CD4-positive, alpha-beta T cell treated with Interleukin-10 for 1 hour (primary cell): ENCODE measurements around the gene UPP1.

ENCODE experiments used
- DNase-seq: peaks from one replicate; pipeline ENCODE4 v3.0.0-alpha.2; 2020

The UPP1 gene

GRCh38 chr7:48085942-48086341 is 3.1 kb upstream of the UPP1 start:
- DNase-seq, result no peak

DNA sequence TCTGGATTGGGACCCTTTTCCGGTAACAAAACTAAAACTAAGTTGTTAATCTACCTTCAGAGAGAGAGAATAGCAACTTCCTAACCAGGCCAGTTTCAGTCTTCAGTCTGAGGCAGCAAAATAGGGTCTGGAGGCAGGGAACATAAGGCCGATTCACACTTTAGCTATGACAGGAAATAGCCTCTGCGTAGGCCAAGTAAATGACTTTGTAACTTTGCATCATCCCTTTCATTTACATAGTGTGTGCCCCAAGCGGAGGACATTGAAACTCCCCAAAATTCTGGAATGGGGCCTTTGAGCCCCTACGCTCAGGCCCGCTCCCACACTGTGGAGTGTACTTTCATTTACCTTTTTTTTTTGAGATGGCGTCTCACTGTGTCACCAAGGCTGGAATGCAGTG is 1.7 kb upstream of the UPP1 start:
- peak; percentile 44 for DNase-seq

DNA sequence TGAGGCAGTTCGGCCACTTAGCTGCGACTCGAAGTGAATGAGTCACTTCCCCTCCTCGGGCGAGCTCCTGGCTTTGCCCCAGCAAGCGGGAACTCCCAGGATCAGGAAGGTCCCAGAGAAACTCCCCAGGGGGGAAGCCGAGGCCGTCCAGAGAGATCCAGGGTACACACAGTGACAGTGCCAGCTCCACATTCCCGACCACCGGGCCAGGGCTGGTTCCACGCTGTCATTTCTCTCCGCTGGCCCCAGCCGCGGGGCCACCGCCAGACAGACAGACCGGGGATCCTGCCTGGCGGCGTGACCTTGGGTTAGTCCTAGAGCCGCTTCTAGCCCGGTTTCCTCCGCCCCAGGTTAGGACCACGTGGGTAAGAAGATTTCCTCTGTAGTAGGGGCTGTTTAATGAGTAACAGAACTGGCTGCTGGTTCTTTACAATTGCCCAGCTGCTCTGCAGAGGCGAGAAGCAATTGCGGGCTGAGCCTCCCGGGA is 463 bp upstream of the UPP1 start:
- DNase-seq, result no peak

DNA sequence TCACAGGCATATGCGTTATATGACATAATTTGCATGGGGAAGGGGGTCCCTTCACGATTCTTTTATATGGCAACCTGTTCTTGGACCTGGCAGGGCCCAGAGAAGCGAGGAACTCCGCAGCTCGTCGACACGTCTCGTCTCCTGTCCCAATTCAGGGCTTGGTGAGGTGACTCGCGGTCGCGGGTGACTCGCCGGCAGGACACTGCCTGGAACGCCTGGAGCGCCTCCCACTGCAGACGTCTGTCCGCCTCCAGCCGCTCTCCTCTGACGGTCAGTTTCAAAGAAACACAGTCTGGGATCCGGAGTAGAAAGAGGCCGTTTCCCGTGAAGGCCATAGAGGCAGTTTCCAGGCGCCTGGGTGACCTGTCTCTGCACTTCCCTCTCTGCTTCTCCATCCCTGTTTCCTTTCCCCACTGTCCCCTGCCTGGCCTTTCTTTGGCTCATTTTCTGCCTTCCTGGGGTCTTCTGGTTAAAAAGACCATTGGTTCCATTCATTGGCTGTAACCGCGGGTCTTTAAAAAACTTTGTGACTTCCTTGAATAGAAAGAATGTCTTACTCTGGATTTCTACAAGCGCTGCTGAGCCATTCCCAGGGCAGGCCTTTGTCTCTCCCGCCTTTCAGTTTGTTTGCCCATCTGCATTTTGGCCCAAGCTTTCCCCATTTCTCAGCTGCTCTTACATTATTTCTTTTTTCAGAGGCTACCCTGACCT is 1.2 kb downstream of the UPP1 start:
- no peak for DNase-seq

GRCh38 chr7:48091506-48092433 is 2.7 kb downstream of the UPP1 start:
- DNase-seq, result no peak

DNA sequence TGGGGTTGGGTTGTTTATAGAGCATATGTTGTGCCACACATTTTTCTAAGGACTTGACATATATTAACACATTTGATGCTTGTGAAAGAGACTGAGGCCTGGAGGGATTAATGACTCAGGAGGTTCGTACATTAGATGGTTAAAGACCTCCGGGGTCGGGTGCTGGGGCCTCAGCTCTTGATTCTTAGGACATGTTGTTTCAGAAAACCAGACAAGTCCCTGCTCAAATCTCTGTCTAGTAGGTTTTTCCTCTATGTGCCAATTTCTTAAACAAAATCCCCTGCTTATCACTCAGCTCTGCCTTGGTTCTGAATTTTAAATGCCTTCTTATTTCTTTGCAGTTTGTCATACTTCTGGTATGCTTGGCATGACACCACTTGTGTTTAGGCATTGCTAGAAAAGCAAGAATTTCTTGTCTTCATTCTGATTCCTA is 5.8 kb downstream of the UPP1 start:
- no peak for DNase-seq

- DNase-seq, result peak; percentile 28
Measured at GRCh38 chr7:48096273-48096672, 7.2 kb downstream of the UPP1 start.

- DNase-seq, result peak; percentile 30
Measured at GRCh38 chr7:48097521-48098231, 8.6 kb downstream of the UPP1 start.

- no peak for DNase-seq
Measured at GRCh38 chr7:48098846-48099245, 9.8 kb downstream of the UPP1 start.

DNA sequence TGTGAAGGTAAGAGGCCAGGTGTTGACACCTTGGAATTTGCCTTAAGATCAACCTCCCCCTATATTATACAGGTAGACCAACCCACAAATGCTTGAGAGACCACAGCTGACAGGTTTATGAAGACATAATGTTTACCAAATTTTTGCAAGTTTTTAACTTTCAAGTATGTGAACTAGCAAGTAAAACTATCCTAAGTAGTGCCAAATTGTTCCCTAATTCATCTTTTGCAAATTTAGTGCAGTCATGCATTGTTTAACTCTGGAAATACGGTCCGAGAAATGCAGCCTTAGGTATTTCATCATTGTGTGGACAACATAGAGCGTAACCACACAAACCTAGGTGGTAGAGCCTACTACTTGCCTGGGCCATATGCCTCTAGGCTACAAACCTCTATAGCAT is 10.7 kb downstream of the UPP1 start:
- no peak for DNase-seq

DNA sequence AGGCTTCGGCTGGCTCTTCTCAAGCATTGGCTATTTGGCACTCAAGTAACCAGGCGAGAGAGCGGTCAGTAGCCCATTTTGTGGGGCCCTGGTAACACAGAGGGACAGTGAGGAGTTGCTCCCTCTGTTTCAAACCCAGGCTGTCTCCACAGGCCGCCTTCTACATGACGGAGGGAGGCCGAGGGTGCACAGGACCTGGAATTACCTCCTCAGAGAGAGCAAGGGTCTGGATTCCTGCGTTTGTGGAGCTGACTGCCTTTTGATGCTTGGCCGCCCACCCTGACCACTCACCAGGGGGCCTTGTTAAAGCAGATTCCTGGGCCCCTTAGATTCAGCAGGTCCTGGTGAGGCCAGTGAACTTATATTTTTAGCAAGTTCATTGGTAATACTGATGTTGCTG is 12.3 kb downstream of the UPP1 start:
- DNase-seq, result no peak

DNA sequence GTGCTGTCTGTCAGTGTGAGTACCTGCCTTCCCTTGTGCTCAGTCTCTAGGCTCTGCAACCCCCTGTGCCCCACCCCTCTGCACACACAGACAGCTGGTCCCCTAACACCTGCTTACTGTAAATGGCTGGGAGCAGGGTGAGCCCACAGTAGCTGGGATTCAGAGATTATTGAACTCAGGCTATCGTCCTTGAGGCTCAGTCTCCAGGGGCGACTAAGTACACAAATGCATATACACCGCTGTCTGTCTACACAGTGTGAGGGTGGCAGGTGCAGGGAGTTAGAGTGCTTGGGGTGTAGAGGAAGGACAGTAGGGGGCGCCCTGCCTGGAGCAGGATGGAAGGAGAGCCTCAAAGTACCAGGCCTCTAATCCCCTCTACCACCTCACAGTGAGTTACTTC is 12.9 kb downstream of the UPP1 start:
- DNase-seq, result peak; percentile 25

DNA sequence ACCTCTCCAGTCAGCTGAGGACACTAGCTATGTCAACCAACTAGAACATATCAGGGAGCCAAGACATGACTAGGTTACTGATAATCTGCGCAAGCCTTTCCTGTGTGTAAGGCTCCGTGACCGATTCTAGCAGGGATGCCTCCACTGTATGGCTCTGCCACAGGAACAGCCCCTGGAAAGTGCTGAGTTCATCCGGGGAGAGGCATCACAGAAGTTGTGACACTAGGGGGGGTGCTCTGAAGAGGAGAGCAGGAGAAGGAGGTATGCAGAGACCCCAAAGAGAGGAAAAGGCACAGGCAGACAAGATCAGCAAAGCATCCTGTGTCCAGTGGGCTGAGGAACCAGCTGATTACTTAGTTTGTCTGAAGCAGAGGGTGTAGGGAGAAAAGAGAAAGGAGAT is 13.5 kb downstream of the UPP1 start:
- DNase-seq, result no peak

GRCh38 chr7:48105045-48105444 is 16.0 kb downstream of the UPP1 start:
- DNase-seq, result no peak

GRCh38 chr7:48106906-48107659 is 18.0 kb downstream of the UPP1 start:
- no peak for DNase-seq

DNA sequence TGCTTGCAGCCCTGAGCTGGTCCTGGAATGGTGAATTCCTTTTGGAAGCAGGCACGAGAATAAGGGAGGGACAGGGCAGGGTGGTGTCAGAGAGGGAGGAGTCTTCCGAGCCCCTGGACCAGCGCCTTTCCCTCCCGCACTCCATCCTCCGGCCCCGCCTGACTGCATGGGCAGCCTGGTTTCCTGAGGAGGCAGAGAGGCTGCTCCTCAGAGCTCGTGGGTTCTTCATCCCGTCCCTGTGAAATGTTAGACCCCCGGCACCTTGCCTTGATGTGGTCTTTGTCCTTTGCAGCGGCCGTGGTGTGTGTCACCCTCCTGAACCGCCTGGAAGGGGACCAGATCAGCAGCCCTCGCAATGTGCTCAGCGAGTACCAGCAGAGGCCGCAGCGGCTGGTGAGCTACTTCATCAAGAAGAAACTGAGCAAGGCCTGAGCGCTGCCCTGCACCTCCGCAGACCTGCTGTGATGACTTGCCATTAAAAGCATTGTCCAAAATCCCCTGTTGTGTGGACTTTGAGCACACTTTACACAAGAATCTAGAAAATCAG is 18.9 kb downstream of the UPP1 start:
- no peak for DNase-seq

- DNase-seq, result no peak
Measured at GRCh38 chr7:48108959-48109847, 20.1 kb downstream of the UPP1 start.

DNA sequence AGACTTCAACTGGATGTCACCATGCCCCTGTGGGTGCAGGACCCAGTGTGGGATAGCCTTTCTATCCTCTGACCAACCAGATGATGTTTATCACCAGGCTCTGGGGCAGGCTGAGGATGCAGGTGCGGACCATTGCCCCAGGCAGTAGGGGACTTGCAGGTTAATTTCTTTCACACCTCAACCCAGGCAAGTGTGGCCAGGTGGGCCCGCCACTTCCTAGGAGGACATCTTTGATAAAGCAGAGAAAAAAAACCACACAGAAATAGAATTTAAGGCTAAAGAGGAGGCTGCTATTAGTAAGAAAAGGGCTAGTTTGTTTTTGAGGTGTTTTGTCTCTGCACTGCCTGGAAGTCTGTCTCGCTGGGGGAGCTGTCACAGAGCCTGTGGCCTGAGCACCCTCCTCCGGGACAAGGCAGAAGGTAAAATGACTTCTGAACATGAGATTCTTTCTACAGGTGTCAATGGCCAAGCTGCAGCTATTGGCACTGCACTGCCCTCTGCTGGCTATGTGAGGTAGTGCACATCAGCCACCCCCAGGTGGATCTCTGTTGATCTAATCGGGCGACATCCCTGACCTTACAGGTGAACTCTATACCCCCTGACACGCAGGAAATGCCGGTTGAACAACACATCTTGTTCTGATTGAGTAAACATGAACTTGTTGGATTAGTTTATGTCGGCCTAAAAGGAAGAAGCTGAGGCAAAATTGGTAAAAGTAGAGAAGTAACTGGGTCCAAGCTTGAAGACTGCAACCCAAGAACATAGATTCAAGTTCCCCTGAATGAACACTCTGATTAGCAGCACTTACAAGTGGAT is 21.0 kb downstream of the UPP1 start:
- DNase-seq, result peak; percentile 89

DNA sequence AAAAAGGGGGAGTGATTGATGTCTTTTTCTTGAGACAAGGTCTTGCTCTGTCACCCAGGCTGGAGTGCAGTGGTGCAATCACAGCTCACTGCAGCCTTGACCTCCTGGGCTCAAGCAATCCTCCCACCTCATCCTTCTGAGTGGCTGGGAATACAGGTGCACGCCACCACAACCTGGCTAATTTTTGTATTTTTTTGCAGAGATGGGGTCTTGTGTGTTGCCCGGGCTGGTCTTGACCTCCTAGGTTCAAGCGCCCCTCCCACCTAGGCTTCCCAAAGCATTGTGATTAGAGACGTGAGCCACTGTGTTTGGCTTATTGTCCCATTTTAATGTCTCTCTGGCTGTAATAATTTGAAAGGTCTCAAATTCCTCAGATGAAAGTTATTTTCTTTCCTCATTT is 21.8 kb downstream of the UPP1 start:
- DNase-seq, result no peak

DNA sequence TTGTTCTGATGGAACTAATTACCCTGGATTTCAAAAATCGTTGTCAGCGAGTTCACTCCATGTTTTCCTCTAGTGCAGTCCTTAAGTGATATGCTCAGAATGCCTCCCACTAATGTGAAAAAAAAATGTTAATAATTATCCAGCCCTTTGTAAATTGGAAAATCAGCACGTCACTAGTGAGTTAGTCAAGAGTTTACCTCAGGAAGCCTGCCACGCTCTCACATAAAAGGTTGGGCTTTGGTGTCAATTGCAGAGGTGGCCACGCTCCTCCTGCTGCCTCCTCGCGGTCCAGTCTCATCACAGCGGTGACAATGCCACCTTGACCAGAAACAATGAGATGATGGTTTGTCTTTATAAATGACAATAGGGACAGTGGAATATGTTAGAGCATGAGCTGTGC is 22.5 kb downstream of the UPP1 start:
- DNase-seq, result no peak
